GM12878 (cell line): ENCODE data around the gene MAPKAP1. TPM values are rescaled to one million over a fixed set of nuclear protein-coding genes. Genes with fewer than 3 reads are reported as not detected.

Experiments used
- ATAC-seq: fragments of 200-7000 bp; cut with Tn5 transposase; 3 replicates; pipeline ENCODE4 v1.9.1; 2020; ENCODE audit warnings: mild to moderate bottlenecking, moderate library complexity
- BruUV-seq: library from RNA; stranded (reverse); fragments of 400-500 nt; replicated peaks from 2 replicates; lab custom pipeline; 2021; lab: Mats Ljungman, UMichigan
- CTCF ChIA-PET: fragments of 300-600 bp; sonication (Branson Sonifier 250); formaldehyde crosslinking; extraction: SDS; loops from one replicate; lab custom pipeline; 2021; ENCODE audit warnings: inconsistent platforms; lab: Yijun Ruan, JAX
- POLR2A ChIA-PET: fragments of 350-600 bp; formaldehyde crosslinking; extraction: SDS; loops from one replicate; lab custom pipeline; 2021; ENCODE audit warnings: inconsistent platforms; lab: Charles Lee
- RAD21 ChIA-PET: fragments of 300-600 bp; sonication (Branson Sonifier 250); formaldehyde crosslinking; loops from one replicate; lab custom pipeline; 2023; ENCODE audit warnings: antibody characterized with exemption; ENCODE audit not compliant: unreplicated experiment; lab: Charles Lee
- SMC1A ChIA-PET: fragments of 300-600 bp; sonication (Branson Sonifier 250); formaldehyde crosslinking; loops from one replicate; lab custom pipeline; 2023; ENCODE audit not compliant: unreplicated experiment, uncharacterized antibody; lab: Charles Lee
- DNase-seq: peaks from one replicate; pipeline ENCODE4 v3.0.0-alpha.2; 2011; ENCODE audit warnings: low read depth, low spot score
- FAIRE-seq: peaks from 3 replicates; lab custom pipeline; 2011; peaks lifted over from hg19 to GRCh38; lab: Jason Lieb, UNC
- H2AFZ ChIP-seq: 2 replicates; pipeline ENCODE4 v1.6.0; 2011; ENCODE audit warnings: low read depth, low read length, control low read depth; ENCODE audit not compliant: control insufficient read depth
- H3K27ac ChIP-seq: 2 replicates; pipeline ENCODE4 v1.5.1; 2011; ENCODE audit warnings: control low read depth; ENCODE audit not compliant: control insufficient read depth, insufficient read depth
- H3K27me3 ChIP-seq, 2 experiments: replicated peaks in 1 of 2; 2 replicates each; pipeline versions ENCODE4 v1.6.0 to v1.6.1; 2011; ENCODE audit warnings: low read length in 1 of 2; ENCODE audit not compliant: control insufficient read depth in 2 of 2, insufficient read depth in 2 of 2
- H3K36me3 ChIP-seq, 2 experiments: 2 replicates each; pipeline ENCODE4 v1.5.1; 2011; ENCODE audit warnings: low read length in 1 of 2; ENCODE audit not compliant: control insufficient read depth in 2 of 2, insufficient read depth in 2 of 2
- H3K4me1 ChIP-seq: 2 replicates; pipeline ENCODE4 v1.6.1; 2011; ENCODE audit warnings: mild to moderate bottlenecking, low read length, moderate library complexity, mixed read lengths; ENCODE audit not compliant: control insufficient read depth, insufficient read depth
- H3K4me2 ChIP-seq: 2 replicates; pipeline ENCODE4 v1.6.0; 2011; ENCODE audit warnings: control low read depth; ENCODE audit not compliant: control insufficient read depth, insufficient read depth
- H3K4me3 ChIP-seq: fragments of 200-600 bp; sonication (generic); 2 replicates; pipeline ENCODE4 v1.5.1; 2016
- H3K79me2 ChIP-seq: 2 replicates; pipeline ENCODE4 v1.6.0; 2011; ENCODE audit warnings: low read length; ENCODE audit not compliant: control insufficient read depth, insufficient read depth
- H3K9ac ChIP-seq: 2 replicates; pipeline ENCODE4 v1.8.0; 2011; ENCODE audit warnings: low read length, control low read depth, mixed read lengths; ENCODE audit not compliant: control insufficient read depth, insufficient read depth
- H3K9me3 ChIP-seq: replicated peaks from 3 replicates; pipeline ENCODE4 v1.5.1; 2011; ENCODE audit warnings: mild to moderate bottlenecking, low read length; ENCODE audit not compliant: control insufficient read depth, insufficient read depth
- H4K20me1 ChIP-seq: 2 replicates; pipeline ENCODE4 v1.6.0; 2011; ENCODE audit not compliant: control insufficient read depth, insufficient read depth
- BMI1 ChIP-seq: fragments of 450-650 bp; IDR thresholded peaks from 2 replicates; pipeline ENCODE4 v1.6.1; 2016; ENCODE audit warnings: mild to moderate bottlenecking, moderate library complexity, borderline replicate concordance
- CREB1 ChIP-seq: IDR thresholded peaks from 2 replicates; pipeline ENCODE4 v1.6.1; 2012; ENCODE audit warnings: low read depth, mild to moderate bottlenecking, inconsistent platforms
- HDAC2 ChIP-seq: fragments of 200-600 bp; sonication (generic); IDR thresholded peaks from 2 replicates; pipeline ENCODE4 v1.6.1; 2017
- HDAC6 ChIP-seq: fragments of 200-600 bp; sonication (generic); IDR thresholded peaks from one replicate; pipeline ENCODE4 v1.8.0; 2017; ENCODE audit warnings: antibody characterized with exemption; ENCODE audit not compliant: unreplicated experiment
- IKZF1 ChIP-seq: fragments of 450-650 bp; conservative IDR thresholded peaks from 2 replicates; pipeline ENCODE4 v1.6.1; 2017; ENCODE audit warnings: antibody characterized with exemption, mild to moderate bottlenecking
- KDM1A ChIP-seq: fragments of 200-600 bp; sonication (generic); IDR thresholded peaks from 2 replicates; pipeline ENCODE4 v1.6.1; 2016; ENCODE audit warnings: borderline replicate concordance
- MLLT1 ChIP-seq: fragments of 450-650 bp; IDR thresholded peaks from 2 replicates; pipeline ENCODE4 v1.6.1; 2016; ENCODE audit warnings: mild to moderate bottlenecking
- NR2F1 ChIP-seq: fragments of 450-650 bp; conservative IDR thresholded peaks from 2 replicates; pipeline ENCODE4 v1.6.1; 2017; ENCODE audit warnings: mild to moderate bottlenecking
- SIX5 ChIP-seq: IDR thresholded peaks from 2 replicates; pipeline ENCODE4 v1.6.1; 2011; ENCODE audit warnings: mild to moderate bottlenecking, low read depth, low read length, moderate library complexity; ENCODE audit not compliant: severe bottlenecking
- SMARCA5 ChIP-seq: fragments of 450-650 bp; IDR thresholded peaks from 2 replicates; pipeline ENCODE4 v1.6.1; 2017; ENCODE audit warnings: mild to moderate bottlenecking
- SP1 ChIP-seq: IDR thresholded peaks from one replicate; pipeline ENCODE4 v1.6.1; 2011; ENCODE audit warnings: low read depth, low read length
- TAF1 ChIP-seq: IDR thresholded peaks from 2 replicates; pipeline ENCODE4 v1.6.1; 2011; ENCODE audit warnings: mild to moderate bottlenecking, low read depth, low read length, borderline replicate concordance
- YY1 ChIP-seq: IDR thresholded peaks from 2 replicates; pipeline ENCODE4 v1.6.1; 2011; ENCODE audit warnings: low read depth, mild to moderate bottlenecking, low read length
- ZSCAN29 ChIP-seq: fragments of 450-650 bp; IDR thresholded peaks from 2 replicates; pipeline ENCODE4 v1.6.1; 2017; ENCODE audit warnings: mild to moderate bottlenecking, moderate library complexity
- WGBS: methylation state at CpG from one replicate; pipeline ENCODE4 v1.1.6; 2016; ENCODE audit warnings: low lambda C conversion rate; ENCODE audit not compliant: insufficient replicate concordance, insufficient coverage; ENCODE audit errors: missing lambda C conversion rate; 5-methylcytosine and 5-hydroxymethylcytosine counted together
- in situ Hi-C: fragments of 300-500 bp; cut with MboI; formaldehyde crosslinking; loops from 9 replicates; pipeline ENCODE4 v1.14.3; 2018; ENCODE audit warnings: mixed read lengths
- intact Hi-C: fragments of 100-400 bp; cut with micrococcal nuclease; formaldehyde crosslinking; loops from one replicate; pipeline ENCODE4 v1.14.2; 2022; ENCODE audit not compliant: unreplicated experiment
- polyA plus RNA-seq, 11 experiments: library from polyadenylated mRNA; depleted of rRNA in 4 of 11; unstranded in 6 of 11; stranded (reverse) in 5 of 11; fragments of >200 nt; fragmentation: Nextera tagmentation in 4 of 11; fragmentation: Illumina TruSeq in 1 of 11; extraction: Ambion mirVana in 4 of 11; extraction: Trizol in 1 of 11; gene quantifications; 1 replicate in 1 of 11; 2 replicates in 10 of 11; pipeline versions ENCODE4 v1.2.1 to v1.2.3, GENCODE V29; 2011 to 2016; ENCODE audit warnings: inconsistent platforms in 2 of 11, missing spikeins in 2 of 11, low read depth in 1 of 11
- total RNA-seq, 4 experiments: library from RNA; depleted of rRNA in 3 of 4; stranded (reverse); fragments of >200 nt in 3 of 4; fragmentation: Illumina TruSeq in 1 of 4; extraction: Trizol in 1 of 4; gene quantifications; 2 replicates each; pipeline versions ENCODE4 v1.2.1 to v1.2.3, GENCODE V29; 2013 to 2021
- TF ChIP-seq, protein P1 (sequence below): IDR thresholded peaks from 2 replicates; pipeline ENCODE4 v1.6.1; 2011; ENCODE audit warnings: low read depth, low read length, improper control_type of control experiment, borderline replicate concordance
- TF ChIP-seq, protein P2 (sequence below): IDR thresholded peaks from 2 replicates; pipeline ENCODE4 v1.6.1; 2011; ENCODE audit warnings: borderline replicate concordance, low read depth, mild to moderate bottlenecking, moderate library complexity, low read length; ENCODE audit not compliant: insufficient read depth, poor library complexity, severe bottlenecking
- TF ChIP-seq, protein P3 (sequence below): IDR thresholded peaks from 2 replicates; pipeline ENCODE4 v1.6.1; 2011; ENCODE audit warnings: mild to moderate bottlenecking, low read depth, low read length, moderate library complexity; ENCODE audit not compliant: insufficient replicate concordance

Gene MAPKAP1
- total and polyA plus RNA-seq, 10 of the 15 experiments (the other 5 are each of a cell fraction or from before 2014, with no cell fraction given), result 5.1 to 188 (median 105) TPM

- Histone ChIP-seq H3K9me3 (no peaks in the 10 kb centered on the region), H2AFZ (peak overlapping the region; percentile 62; the same call in 1 of the 2 replicates), H3K9ac (0 out of 2 replicates have a peak overlapping the region, but pooled peaks have one; percentile 20), H4K20me1 (no peaks in the 10 kb centered on the region), H3K4me2 (peak overlapping the region; percentile 91), H3K27me3 (no peaks in the 10 kb centered on the region), H3K36me3 (peaks cover 3 to 4% of the 10 kb centered on the region in 2 experiments), H3K4me3 (peak overlapping the region; percentile 19), H3K27ac (peak overlapping the region; percentile 67), H3K79me2 (peaks cover 7% of the 10 kb centered on the region), H3K4me1 (peaks cover 15% of the 10 kb centered on the region)
- POLR2A ChIA-PET, result interaction anchor here (0.7 to 2.4 kb wide), 4 partner anchors 10 to 47 kb away, joined by 3 to 13 read pairs (median 4); no protein-coding TSS in a partner anchor
- ATAC-seq (peak; percentile 99), DNase-seq (peak; percentile 59), FAIRE-seq (peak; percentile 86)
- SMC1A ChIA-PET, result interaction anchor here (0.6 to 5.4 kb wide), 21 partner anchors 13 to 299 kb away, joined by 3 to 88 read pairs (median 4); no protein-coding TSS in a partner anchor
- RAD21 ChIA-PET, result interaction anchor here (0.8 to 2.4 kb wide), 10 partner anchors 8 to 192 kb away, joined by 3 to 23 read pairs (median 3); no protein-coding TSS in a partner anchor
- CTCF ChIA-PET, result interaction anchor here (0.6 to 3.1 kb wide), 17 partner anchors 8 to 445 kb away, joined by 3 to 20 read pairs (median 3); no protein-coding TSS in a partner anchor
- BruUV-seq, result no TSS peak
- 17% methylated on average over 13 of the region's 13 CpGs for WGBS
- intact Hi-C loops, result no loop called here
- in situ Hi-C loops, result no loop called here
- no peak for TF ChIP-seq YY1
- TF ChIP-seq ZSCAN29, result no peak
- TF ChIP-seq, protein P1, sequence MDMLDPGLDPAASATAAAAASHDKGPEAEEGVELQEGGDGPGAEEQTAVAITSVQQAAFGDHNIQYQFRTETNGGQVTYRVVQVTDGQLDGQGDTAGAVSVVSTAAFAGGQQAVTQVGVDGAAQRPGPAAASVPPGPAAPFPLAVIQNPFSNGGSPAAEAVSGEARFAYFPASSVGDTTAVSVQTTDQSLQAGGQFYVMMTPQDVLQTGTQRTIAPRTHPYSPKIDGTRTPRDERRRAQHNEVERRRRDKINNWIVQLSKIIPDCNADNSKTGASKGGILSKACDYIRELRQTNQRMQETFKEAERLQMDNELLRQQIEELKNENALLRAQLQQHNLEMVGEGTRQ, result peak; percentile 50
- peak; percentile 72 for TF ChIP-seq IKZF1
- no peak for TF ChIP-seq NR2F1
- no peak for TF ChIP-seq SMARCA5
- TF ChIP-seq HDAC6, result no peak
- TF ChIP-seq HDAC2, result no peak
- no peak for TF ChIP-seq CREB1
- TF ChIP-seq MLLT1, result no peak
- no peak for TF ChIP-seq TAF1
- TF ChIP-seq KDM1A, result no peak
- TF ChIP-seq, protein P2, sequence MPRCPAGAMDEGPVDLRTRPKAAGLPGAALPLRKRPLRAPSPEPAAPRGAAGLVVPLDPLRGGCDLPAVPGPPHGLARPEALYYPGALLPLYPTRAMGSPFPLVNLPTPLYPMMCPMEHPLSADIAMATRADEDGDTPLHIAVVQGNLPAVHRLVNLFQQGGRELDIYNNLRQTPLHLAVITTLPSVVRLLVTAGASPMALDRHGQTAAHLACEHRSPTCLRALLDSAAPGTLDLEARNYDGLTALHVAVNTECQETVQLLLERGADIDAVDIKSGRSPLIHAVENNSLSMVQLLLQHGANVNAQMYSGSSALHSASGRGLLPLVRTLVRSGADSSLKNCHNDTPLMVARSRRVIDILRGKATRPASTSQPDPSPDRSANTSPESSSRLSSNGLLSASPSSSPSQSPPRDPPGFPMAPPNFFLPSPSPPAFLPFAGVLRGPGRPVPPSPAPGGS, result peak; percentile 41
- TF ChIP-seq, protein P3, sequence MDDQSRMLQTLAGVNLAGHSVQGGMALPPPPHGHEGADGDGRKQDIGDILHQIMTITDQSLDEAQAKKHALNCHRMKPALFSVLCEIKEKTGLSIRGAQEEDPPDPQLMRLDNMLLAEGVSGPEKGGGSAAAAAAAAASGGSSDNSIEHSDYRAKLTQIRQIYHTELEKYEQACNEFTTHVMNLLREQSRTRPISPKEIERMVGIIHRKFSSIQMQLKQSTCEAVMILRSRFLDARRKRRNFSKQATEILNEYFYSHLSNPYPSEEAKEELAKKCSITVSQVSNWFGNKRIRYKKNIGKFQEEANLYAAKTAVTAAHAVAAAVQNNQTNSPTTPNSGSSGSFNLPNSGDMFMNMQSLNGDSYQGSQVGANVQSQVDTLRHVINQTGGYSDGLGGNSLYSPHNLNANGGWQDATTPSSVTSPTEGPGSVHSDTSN, result no peak
- TF ChIP-seq SIX5, result no peak
- no peak for TF ChIP-seq SP1
- no peak for TF ChIP-seq BMI1
These were observed 193.2 kb downstream of the MAPKAP1 start for GRCh38 chr9:125513668-125514413.
